ENCODE data around the gene FXYD2. TPM values are rescaled to one million over a fixed set of nuclear protein-coding genes. Genes with fewer than 3 reads are reported as not detected.
A peak's percentile ranks its signal among the peaks of the same experiment; 100 is the strongest.

Gene FXYD2
- total RNA-seq, 6 donors from 2014 or later = 0.15 to 4.5 (median 2.4) TPM

GRCh38 chr11:117789241-117789640 is 35.3 kb downstream of the FXYD2 start:
- TF ChIP-seq CTCF (IDR thresholded peaks at IDR 0.05) (no peak), POLR2A (IDR thresholded peaks at IDR 0.05) (no peak)
- WGBS, 2 donors = 80 to 86% methylated on average over 4 of the region's 4 CpGs
- H3K4me1 ChIP-seq = no peaks in the 10 kb centered on the region
- H3K9me3 ChIP-seq = no peaks in the 10 kb centered on the region
- no peak overlapping the region for H3K4me3 ChIP-seq
- no peaks in the 10 kb centered on the region for H3K36me3 ChIP-seq
- ATAC-seq (ENCODE audit: low FRiP score in 2 of 2) (no peak), DNase-seq (no peak)
- no peak overlapping the region for H3K27ac ChIP-seq
- H3K27me3 ChIP-seq = no peaks in the 10 kb centered on the region

- Histone ChIP-seq H3K4me3 (no peak overlapping the region), H3K27me3 (no peaks in the 10 kb centered on the region), H3K4me1 (no peaks in the 10 kb centered on the region), H3K9me3 (no peaks in the 10 kb centered on the region), H3K36me3 (no peaks in the 10 kb centered on the region), H3K27ac (no peak overlapping the region)
- no peak for DNase-seq
- ATAC-seq (ENCODE audit: low FRiP score in 2 of 2) = no peak
- TF ChIP-seq POLR2A (IDR thresholded peaks at IDR 0.05) = no peak
- TF ChIP-seq POLR2AphosphoS5 (IDR thresholded peaks at IDR 0.05) = no peak
- TF ChIP-seq EP300 (IDR thresholded peaks at IDR 0.05) = no peak
- no peak for TF ChIP-seq CTCF (IDR thresholded peaks at IDR 0.05)
- WGBS, 2 donors = 69 to 73% methylated on average over 14 of the region's 14 CpGs
These were observed 38.2 kb downstream of the FXYD2 start for GRCh38 chr11:117786135-117786870.

GRCh38 chr11:117782101-117782500 is 42.4 kb downstream of the FXYD2 start:
- Histone ChIP-seq H3K9me3 (no peaks in the 10 kb centered on the region), H3K27ac (no peak overlapping the region), H3K4me1 (no peaks in the 10 kb centered on the region), H3K36me3 (no peaks in the 10 kb centered on the region), H3K27me3 (no peaks in the 10 kb centered on the region), H3K4me3 (no peak overlapping the region)
- ATAC-seq (ENCODE audit: low FRiP score in 2 of 2) (no peak), DNase-seq (no peak)
- TF ChIP-seq EP300 (IDR thresholded peaks at IDR 0.05) (no peak), POLR2A (IDR thresholded peaks at IDR 0.05) (no peak), POLR2AphosphoS5 (IDR thresholded peaks at IDR 0.05) (no peak), CTCF (IDR thresholded peaks at IDR 0.05) (no peak)
- WGBS, 2 donors = 58 to 72% methylated on average over 9 to 11 of the region's 11 CpGs

- ATAC-seq (ENCODE audit: low FRiP score in 2 of 2) (no peak), DNase-seq (no peak)
- Histone ChIP-seq H3K36me3 (no peaks in the 10 kb centered on the region), H3K27me3 (no peaks in the 10 kb centered on the region), H3K9me3 (no peaks in the 10 kb centered on the region), H3K4me3 (no peak overlapping the region), H3K4me1 (no peaks in the 10 kb centered on the region), H3K27ac (no peak overlapping the region)
- no peak for TF ChIP-seq POLR2A (IDR thresholded peaks at IDR 0.05)
- no peak for TF ChIP-seq POLR2AphosphoS5 (IDR thresholded peaks at IDR 0.05)
- WGBS, 2 donors = 71 to 87% methylated on average over 4 of the region's 4 CpGs
These were observed 42.9 kb downstream of the FXYD2 start for GRCh38 chr11:117781627-117782026.

GRCh38 chr11:117780456-117780855 is 44.1 kb downstream of the FXYD2 start:
- TF ChIP-seq POLR2A (IDR thresholded peaks at IDR 0.05) (no peak), CTCF (IDR thresholded peaks at IDR 0.05) (no peak), EP300 (IDR thresholded peaks at IDR 0.05) (no peak), POLR2AphosphoS5 (IDR thresholded peaks at IDR 0.05) (no peak)
- Histone ChIP-seq H3K27me3 (no peaks in the 10 kb centered on the region), H3K4me1 (no peaks in the 10 kb centered on the region), H3K4me3 (no peak overlapping the region), H3K36me3 (no peaks in the 10 kb centered on the region), H3K27ac (no peak overlapping the region), H3K9me3 (no peaks in the 10 kb centered on the region)
- ATAC-seq (ENCODE audit: low FRiP score in 2 of 2) (no peak), DNase-seq (peak in 1 of 2 donors; percentile 73)
- 90 to 91% methylated on average over 25 to 26 of the region's 26 CpGs for WGBS, 2 donors
